IMR-90 (cell line): ENCODE results near the gene KCNQ1. TPM values are rescaled to one million over a fixed set of nuclear protein-coding genes. Genes with fewer than 3 reads are reported as not detected.

Source experiments
- ATAC-seq: fragments of 200-7000 bp; cut with Tn5 transposase; 2 replicates; pipeline ENCODE4 v1.9.1; 2020; ENCODE audit warnings: low read depth, mild to moderate bottlenecking, moderate library complexity
- BruUV-seq: library from RNA; stranded (reverse); fragments of 400-500 nt; replicated peaks from 2 replicates; lab custom pipeline; 2021; lab: Mats Ljungman, UMichigan
- CTCF ChIA-PET: fragments of 300-600 bp; formaldehyde crosslinking; extraction: SDS; loops from one replicate; lab custom pipeline; 2021; ENCODE audit warnings: antibody characterized with exemption; lab: Yijun Ruan, JAX
- POLR2A ChIA-PET: fragments of 300-600 bp; sonication (Branson Sonifier 250); formaldehyde crosslinking; loops from one replicate; lab custom pipeline; 2022; ENCODE audit warnings: antibody characterized with exemption; ENCODE audit not compliant: unreplicated experiment; lab: Charles Lee
- DNase-seq: peaks from one replicate; pipeline ENCODE4 v3.0.0; 2013
- H2AFZ ChIP-seq: replicated peaks from 2 replicates; pipeline ENCODE3; 2013; ENCODE audit warnings: low read length, mild to moderate bottlenecking; ENCODE audit not compliant: poor library complexity
- H2AK5ac ChIP-seq: 2 replicates; pipeline ENCODE4 v1.6.1; 2013; ENCODE audit warnings: low read depth, low read length, inconsistent platforms
- H2AK9ac ChIP-seq: replicated peaks from 2 replicates; pipeline ENCODE3; 2013; ENCODE audit warnings: mild to moderate bottlenecking, low read depth, low read length, moderate library complexity; ENCODE audit not compliant: poor library complexity
- H2BK120ac ChIP-seq: 2 replicates; pipeline ENCODE4 v1.6.1; 2013; ENCODE audit warnings: low read depth, low read length, inconsistent platforms
- H2BK15ac ChIP-seq: 3 replicates; pipeline ENCODE4 v1.6.1; 2013; ENCODE audit warnings: low read depth, low read length, inconsistent platforms
- H2BK20ac ChIP-seq: 2 replicates; pipeline ENCODE4 v1.6.1; 2013; ENCODE audit warnings: low read depth, mild to moderate bottlenecking, inconsistent platforms, low read length, moderate library complexity
- H2BK5ac ChIP-seq: 2 replicates; pipeline ENCODE4 v1.6.1; 2013; ENCODE audit warnings: mild to moderate bottlenecking, low read depth, low read length, inconsistent platforms; ENCODE audit not compliant: poor library complexity, severe bottlenecking
- H3K14ac ChIP-seq: replicated peaks from 2 replicates; pipeline ENCODE4 v1.6.1; 2013; ENCODE audit warnings: low read depth, low read length, inconsistent platforms
- H3K18ac ChIP-seq: 2 replicates; pipeline ENCODE4 v1.6.1; 2013; ENCODE audit warnings: low read depth, low read length, control low read depth
- H3K23ac ChIP-seq: 2 replicates; pipeline ENCODE4 v1.6.1; 2013; ENCODE audit warnings: low read depth, low read length, inconsistent platforms
- H3K27ac ChIP-seq: 2 replicates; pipeline ENCODE4 v1.5.1; 2013; ENCODE audit warnings: mild to moderate bottlenecking, control low read depth, low read length; ENCODE audit not compliant: insufficient read depth
- H3K27me3 ChIP-seq: 2 replicates; pipeline ENCODE4 v1.6.1; 2013; ENCODE audit warnings: low read length; ENCODE audit not compliant: control insufficient read depth, insufficient read depth
- H3K36me3 ChIP-seq: 2 replicates; pipeline ENCODE4 v1.6.1; 2013; ENCODE audit warnings: low read length, mixed read lengths; ENCODE audit not compliant: control insufficient read depth, insufficient read depth
- H3K4ac ChIP-seq: 2 replicates; pipeline ENCODE4 v1.6.1; 2013; ENCODE audit warnings: low read depth, low read length, inconsistent platforms
- H3K4me1 ChIP-seq: 2 replicates; pipeline ENCODE4 v1.6.1; 2013; ENCODE audit warnings: low read length, mixed read lengths; ENCODE audit not compliant: control insufficient read depth, insufficient read depth
- H3K4me2 ChIP-seq: 2 replicates; pipeline ENCODE4 v1.6.1; 2013; ENCODE audit warnings: low read depth, mild to moderate bottlenecking, control low read depth, low read length, moderate library complexity
- H3K4me3 ChIP-seq: 2 replicates; pipeline ENCODE4 v1.5.1; 2013; ENCODE audit warnings: low read depth, mild to moderate bottlenecking, control low read depth, low read length, moderate library complexity; ENCODE audit not compliant: insufficient read depth
- H3K56ac ChIP-seq: 2 replicates; pipeline ENCODE4 v1.6.1; 2013; ENCODE audit warnings: low read length, inconsistent platforms; ENCODE audit not compliant: insufficient read depth; ENCODE audit errors: extremely low read depth
- H3K79me1 ChIP-seq, 2 experiments: 2 replicates each; pipeline ENCODE4 v1.6.1; 2013; ENCODE audit warnings: low read length in 2 of 2, inconsistent platforms in 1 of 2, low read depth in 1 of 2
- H3K9ac ChIP-seq: 2 replicates; pipeline ENCODE4 v1.6.1; 2013; ENCODE audit warnings: low read depth, low read length, control low read depth
- H3K9me1 ChIP-seq: 2 replicates; pipeline ENCODE4 v1.6.1; 2013; ENCODE audit warnings: low read length, inconsistent platforms; ENCODE audit not compliant: insufficient read depth
- H3K9me3 ChIP-seq: 2 replicates; pipeline ENCODE4 v1.6.1; 2013; ENCODE audit warnings: low read length; ENCODE audit not compliant: control insufficient read depth, insufficient read depth
- H4K20me1 ChIP-seq: 2 replicates; pipeline ENCODE4 v1.6.1; 2013; ENCODE audit warnings: low read length, inconsistent platforms; ENCODE audit not compliant: insufficient read depth
- H4K5ac ChIP-seq: 2 replicates; pipeline ENCODE4 v1.6.1; 2013; ENCODE audit warnings: mild to moderate bottlenecking, low read depth, low read length, control low read depth
- H4K8ac ChIP-seq, 2 experiments: 2 replicates each; pipeline ENCODE4 v1.6.1; 2013; ENCODE audit warnings: low read depth in 2 of 2, low read length in 2 of 2, control low read depth in 1 of 2, inconsistent platforms in 1 of 2
- H4K91ac ChIP-seq: 2 replicates; pipeline ENCODE4 v1.6.1; 2013; ENCODE audit warnings: low read depth, low read length, inconsistent platforms; ENCODE audit not compliant: insufficient read depth
- BHLHE40 ChIP-seq: fragments of 150-350 bp; IDR thresholded peaks from 2 replicates; pipeline ENCODE4 v1.6.1; 2016; ENCODE audit warnings: mild to moderate bottlenecking, low read depth, low read length
- CEBPB ChIP-seq: IDR thresholded peaks from 2 replicates; pipeline ENCODE4 v1.6.1; 2012; ENCODE audit warnings: low read depth, low read length, improper control_type of control experiment
- CHD1 ChIP-seq: IDR thresholded peaks from 2 replicates; pipeline ENCODE4 v1.6.1; 2012; ENCODE audit warnings: low read depth, low read length, improper control_type of control experiment
- FOS ChIP-seq: fragments of 150-350 bp; IDR thresholded peaks from 2 replicates; pipeline ENCODE4 v1.6.1; 2016; ENCODE audit warnings: low read depth, low read length
- MAFK ChIP-seq: IDR thresholded peaks from 2 replicates; pipeline ENCODE4 v1.6.1; 2012; ENCODE audit warnings: low read depth, low read length, improper control_type of control experiment
- MAZ ChIP-seq: IDR thresholded peaks from 2 replicates; pipeline ENCODE4 v1.6.1; 2012; ENCODE audit warnings: low read depth, mild to moderate bottlenecking, low read length, improper control_type of control experiment, moderate library complexity, borderline replicate concordance
- MXI1 ChIP-seq: IDR thresholded peaks from 2 replicates; pipeline ENCODE4 v1.6.1; 2012; ENCODE audit warnings: low read depth, mild to moderate bottlenecking, low read length, moderate library complexity, borderline replicate concordance
- NFE2L2 ChIP-seq: fragments of 150-350 bp; IDR thresholded peaks from 2 replicates; pipeline ENCODE4 v1.6.1; 2016; ENCODE audit warnings: low read depth, mild to moderate bottlenecking, low read length
- POLR2A ChIP-seq: IDR thresholded peaks from 2 replicates; pipeline ENCODE4 v1.6.1; 2012; ENCODE audit warnings: mild to moderate bottlenecking, low read depth, low read length
- RAD21 ChIP-seq: IDR thresholded peaks from 2 replicates; pipeline ENCODE4 v1.6.1; 2012; ENCODE audit warnings: low read length, improper control_type of control experiment
- RCOR1 ChIP-seq: IDR thresholded peaks from 2 replicates; pipeline ENCODE4 v1.6.1; 2012; ENCODE audit warnings: mild to moderate bottlenecking, low read length, improper control_type of control experiment; ENCODE audit not compliant: insufficient replicate concordance
- RFX5 ChIP-seq: IDR thresholded peaks from 2 replicates; pipeline ENCODE4 v1.8.0; 2012; ENCODE audit warnings: low read depth, mild to moderate bottlenecking, low read length, moderate library complexity
- SMC3 ChIP-seq: fragments of 150-350 bp; IDR thresholded peaks from 2 replicates; pipeline ENCODE4 v1.6.1; 2016; ENCODE audit warnings: low read depth, mild to moderate bottlenecking, antibody characterized with exemption, low read length, moderate library complexity
- WGBS, 2 experiments: methylation state at CpG; one replicate each; pipeline versions ENCODE4 v1.1.5 to v1.1.7; 2013; ENCODE audit warnings: missing lambda C conversion rate in 2 of 2; ENCODE audit not compliant: insufficient read length in 1 of 2; ENCODE audit errors: extremely low coverage in 2 of 2; 5-methylcytosine and 5-hydroxymethylcytosine counted together
- dilution Hi-C: fragments of 300-500 bp; cut with HindIII; formaldehyde crosslinking; loops from one replicate; pipeline ENCODE4 v1.14.3; 2018; ENCODE audit warnings: low sequenced_read_pairs; ENCODE audit not compliant: unreplicated experiment
- in situ Hi-C: fragments of 300-500 bp; cut with MboI; formaldehyde crosslinking; loops from 3 replicates; pipeline ENCODE4 v1.14.3; 2019; ENCODE audit warnings: low sequenced_read_pairs, inconsistent platforms, mixed read lengths
- intact Hi-C: fragments of 100-400 bp; cut with micrococcal nuclease; formaldehyde crosslinking; loops from 2 replicates; pipeline ENCODE4 v1.10.0; 2022
- polyA plus RNA-seq, 3 experiments: library from polyadenylated mRNA; depleted of rRNA; stranded (reverse); fragments of >200 nt; gene quantifications; 2 replicates each; pipeline ENCODE4 v1.2.3, GENCODE V29; 2012; ENCODE audit warnings: low replicate concordance in 1 of 3
- total RNA-seq: library from RNA; depleted of rRNA; stranded (reverse); fragments of >200 nt; gene quantifications from 2 replicates; pipeline ENCODE4 v1.2.3, GENCODE V29; 2012
- TF ChIP-seq, protein P1 (sequence below): conservative IDR thresholded peaks from 2 replicates; pipeline ENCODE4 v1.5.1; 2012; ENCODE audit warnings: mild to moderate bottlenecking, low read depth, low read length, improper control_type of control experiment
- TF ChIP-seq, protein P2 (sequence below): fragments of 150-350 bp; IDR thresholded peaks from 2 replicates; pipeline ENCODE4 v1.6.1; 2016; ENCODE audit warnings: low read depth, mild to moderate bottlenecking, low read length, moderate library complexity, borderline replicate concordance
- TF ChIP-seq, protein P3 (sequence below): fragments of 150-350 bp; IDR thresholded peaks from 2 replicates; pipeline ENCODE4 v1.6.1; 2017; ENCODE audit warnings: mild to moderate bottlenecking, antibody characterized with exemption, low read length, low read depth

The KCNQ1 gene
- total and polyA plus RNA-seq, 2 of the 4 experiments (the other 2 are of a cell fraction), result 0.07 TPM; not detected in 1

DNA sequence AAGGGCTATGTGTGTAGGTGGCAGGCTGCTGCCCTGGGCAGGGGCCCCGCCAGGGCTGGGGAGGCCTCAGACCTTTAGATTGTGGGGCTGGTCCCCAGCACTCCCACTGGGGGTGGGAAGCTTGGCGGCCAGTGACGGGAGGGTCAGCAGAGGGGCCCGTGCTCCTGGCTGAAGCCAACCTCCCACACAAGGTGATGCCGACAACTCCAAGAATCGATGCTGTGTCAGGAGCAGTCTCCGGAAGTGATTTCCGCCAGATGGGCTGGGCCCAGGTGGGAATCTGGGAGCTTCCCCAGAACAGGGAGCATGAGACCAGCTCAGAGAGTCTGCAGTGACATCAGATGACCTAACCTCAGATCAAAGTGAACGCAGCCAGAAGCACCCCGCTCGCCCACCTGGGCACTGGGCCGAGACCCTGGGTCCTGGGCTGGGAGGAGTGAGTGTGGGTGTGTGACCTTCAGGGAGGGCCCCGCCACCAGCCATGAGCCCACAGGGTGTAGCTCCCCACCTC lies 8.2 kb upstream of the KCNQ1 start:
- Histone ChIP-seq H4K5ac (no peak overlapping the region), H3K9ac (no peak overlapping the region), H3K4me1 (no peaks in the 10 kb centered on the region), H2BK5ac (no peak overlapping the region), H4K8ac (no peak overlapping the region), H3K9me1 (no peaks in the 10 kb centered on the region), H2AFZ (no peak overlapping the region), H3K4me2 (no peak overlapping the region), H3K56ac (no peak overlapping the region), H2AK9ac (no peak overlapping the region), H4K91ac (no peak overlapping the region), H3K27me3 (peaks cover 19% of the 10 kb centered on the region), H3K18ac (no peak overlapping the region), H3K79me1 (no peaks in the 10 kb centered on the region), H3K4ac (no peak overlapping the region), H4K20me1 (no peaks in the 10 kb centered on the region), H3K23ac (no peak overlapping the region), H3K4me3 (no peak overlapping the region), H2BK15ac (no peak overlapping the region), H2AK5ac (no peak overlapping the region), H3K36me3 (no peaks in the 10 kb centered on the region), H2BK20ac (no peak overlapping the region), H3K9me3 (no peaks in the 10 kb centered on the region), H3K27ac (no peak overlapping the region), H2BK120ac (no peak overlapping the region), H3K14ac (no peak overlapping the region)
- dilution Hi-C loops (no loop called here), intact Hi-C loops (no loop called here), in situ Hi-C loops (loop anchor here (10.0 kb wide), 1 partner anchor 78 kb away; no protein-coding TSS in a partner anchor)
- DNase-seq, result no peak
- BruUV-seq, result no TSS peak
- ATAC-seq, result no peak
- WGBS, 2 experiments, result 70% methylated on average over 2 of the region's 13 CpGs; no CpG with 5 or more reads in 1 of the 2 experiments
- ChIA-PET POLR2A (no interaction called here), CTCF (interaction anchor here (1.0 kb wide), 1 partner anchor 97 kb away, joined by 4 read pairs; no protein-coding TSS in a partner anchor)
- TF ChIP-seq POLR2A, result no peak
- no peak for TF ChIP-seq MAFK
- TF ChIP-seq RAD21, result no peak
- no peak for TF ChIP-seq BHLHE40
- TF ChIP-seq, protein P1, sequence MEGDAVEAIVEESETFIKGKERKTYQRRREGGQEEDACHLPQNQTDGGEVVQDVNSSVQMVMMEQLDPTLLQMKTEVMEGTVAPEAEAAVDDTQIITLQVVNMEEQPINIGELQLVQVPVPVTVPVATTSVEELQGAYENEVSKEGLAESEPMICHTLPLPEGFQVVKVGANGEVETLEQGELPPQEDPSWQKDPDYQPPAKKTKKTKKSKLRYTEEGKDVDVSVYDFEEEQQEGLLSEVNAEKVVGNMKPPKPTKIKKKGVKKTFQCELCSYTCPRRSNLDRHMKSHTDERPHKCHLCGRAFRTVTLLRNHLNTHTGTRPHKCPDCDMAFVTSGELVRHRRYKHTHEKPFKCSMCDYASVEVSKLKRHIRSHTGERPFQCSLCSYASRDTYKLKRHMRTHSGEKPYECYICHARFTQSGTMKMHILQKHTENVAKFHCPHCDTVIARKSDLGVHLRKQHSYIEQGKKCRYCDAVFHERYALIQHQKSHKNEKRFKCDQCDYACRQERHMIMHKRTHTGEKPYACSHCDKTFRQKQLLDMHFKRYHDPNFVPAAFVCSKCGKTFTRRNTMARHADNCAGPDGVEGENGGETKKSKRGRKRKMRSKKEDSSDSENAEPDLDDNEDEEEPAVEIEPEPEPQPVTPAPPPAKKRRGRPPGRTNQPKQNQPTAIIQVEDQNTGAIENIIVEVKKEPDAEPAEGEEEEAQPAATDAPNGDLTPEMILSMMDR, result no peak
- TF ChIP-seq, protein P2, sequence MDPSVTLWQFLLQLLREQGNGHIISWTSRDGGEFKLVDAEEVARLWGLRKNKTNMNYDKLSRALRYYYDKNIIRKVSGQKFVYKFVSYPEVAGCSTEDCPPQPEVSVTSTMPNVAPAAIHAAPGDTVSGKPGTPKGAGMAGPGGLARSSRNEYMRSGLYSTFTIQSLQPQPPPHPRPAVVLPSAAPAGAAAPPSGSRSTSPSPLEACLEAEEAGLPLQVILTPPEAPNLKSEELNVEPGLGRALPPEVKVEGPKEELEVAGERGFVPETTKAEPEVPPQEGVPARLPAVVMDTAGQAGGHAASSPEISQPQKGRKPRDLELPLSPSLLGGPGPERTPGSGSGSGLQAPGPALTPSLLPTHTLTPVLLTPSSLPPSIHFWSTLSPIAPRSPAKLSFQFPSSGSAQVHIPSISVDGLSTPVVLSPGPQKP, result no peak
- TF ChIP-seq CEBPB, result no peak
- TF ChIP-seq FOS, result no peak
- no peak for TF ChIP-seq MAZ
- no peak for TF ChIP-seq CHD1
- no peak for TF ChIP-seq MXI1
- TF ChIP-seq RCOR1, result no peak
- TF ChIP-seq RFX5, result no peak
- TF ChIP-seq SMC3, result no peak
- no peak for TF ChIP-seq NFE2L2
- TF ChIP-seq, protein P3, sequence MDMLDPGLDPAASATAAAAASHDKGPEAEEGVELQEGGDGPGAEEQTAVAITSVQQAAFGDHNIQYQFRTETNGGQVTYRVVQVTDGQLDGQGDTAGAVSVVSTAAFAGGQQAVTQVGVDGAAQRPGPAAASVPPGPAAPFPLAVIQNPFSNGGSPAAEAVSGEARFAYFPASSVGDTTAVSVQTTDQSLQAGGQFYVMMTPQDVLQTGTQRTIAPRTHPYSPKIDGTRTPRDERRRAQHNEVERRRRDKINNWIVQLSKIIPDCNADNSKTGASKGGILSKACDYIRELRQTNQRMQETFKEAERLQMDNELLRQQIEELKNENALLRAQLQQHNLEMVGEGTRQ, result no peak
